NCI-H2029 (cell line): ENCODE measurements around the gene ZBTB49.
A peak's percentile ranks its signal among the peaks of the same experiment; 100 is the strongest.

Source experiments
- DNase-seq: peaks from one replicate; lab custom pipeline; 2025; lab: John Stamatoyannopoulos, UW

The ZBTB49 gene

GRCh38 chr4:4284827-4285618 lies 5.0 kb upstream of the ZBTB49 start:
- peak; percentile 4 for DNase-seq

GRCh38 chr4:4288098-4288497 lies 2.0 kb upstream of the ZBTB49 start:
- no peak for DNase-seq

- DNase-seq = no peak
Measured at GRCh38 chr4:4289055-4289454, 996 bp upstream of the ZBTB49 start.

GRCh38 chr4:4289597-4289940 lies 482 bp upstream of the ZBTB49 start:
- DNase-seq = no peak

- DNase-seq = no peak
Measured at GRCh38 chr4:4293279-4293678, 3.2 kb downstream of the ZBTB49 start.

GRCh38 chr4:4296283-4296846 lies 6.3 kb downstream of the ZBTB49 start:
- no peak for DNase-seq

GRCh38 chr4:4299006-4299405 lies 9.0 kb downstream of the ZBTB49 start:
- no peak for DNase-seq

- no peak for DNase-seq
Measured at GRCh38 chr4:4302001-4302400, 11.9 kb downstream of the ZBTB49 start.

GRCh38 chr4:4302416-4302815 lies 12.4 kb downstream of the ZBTB49 start:
- no peak for DNase-seq

GRCh38 chr4:4306920-4307319 lies 16.9 kb downstream of the ZBTB49 start:
- no peak for DNase-seq

- DNase-seq = no peak
Measured at GRCh38 chr4:4308800-4309441, 18.9 kb downstream of the ZBTB49 start.

GRCh38 chr4:4311193-4311592 lies 21.1 kb downstream of the ZBTB49 start:
- no peak for DNase-seq

GRCh38 chr4:4315461-4316149 lies 25.6 kb downstream of the ZBTB49 start:
- no peak for DNase-seq

GRCh38 chr4:4316150-4316495 lies 26.1 kb downstream of the ZBTB49 start:
- DNase-seq = no peak

- no peak for DNase-seq
Measured at GRCh38 chr4:4317496-4318232, 27.6 kb downstream of the ZBTB49 start.

- no peak for DNase-seq
Measured at GRCh38 chr4:4320528-4320927, 30.5 kb downstream of the ZBTB49 start.

- DNase-seq = no peak
Measured at GRCh38 chr4:4320951-4321714, 31.1 kb downstream of the ZBTB49 start.

GRCh38 chr4:4321951-4322688 lies 32.1 kb downstream of the ZBTB49 start:
- DNase-seq = no peak

GRCh38 chr4:4323705-4324534 lies 33.9 kb downstream of the ZBTB49 start:
- no peak for DNase-seq

GRCh38 chr4:4325321-4325720 lies 35.3 kb downstream of the ZBTB49 start:
- no peak for DNase-seq
